Right ventricle myocardium inferior (tissue), 1 donor: ENCODE results near the gene FOXL2NB. TPM values are rescaled to one million over a fixed set of nuclear protein-coding genes. Genes with fewer than 3 reads are reported as not detected.

Experiments
- ATAC-seq: fragments of 200-7000 bp; cut with Tn5 transposase; one replicate; pipeline ENCODE4 v1.9.1; 2020; ENCODE audit warnings: mild to moderate bottlenecking, moderate library complexity
- DNase-seq: peaks from one replicate; pipeline ENCODE4 v3.0.0; 2021; ENCODE audit errors: missing footprints
- intact Hi-C: fragments of 100-400 bp; cut with DNase I; formaldehyde crosslinking; loops from one replicate; pipeline ENCODE4 v1.11.0; 2022
- total RNA-seq: library from RNA; stranded (reverse); fragmentation: NEBNext Ultra II Directional; extraction: Animal tissue kit (Norgen Biotek cat#: 25700); gene quantifications from one replicate; pipeline ENCODE4 v1.2.1, GENCODE V29; 2021
- donor health status: DM: no; HTN: yes; CAD: no; lungs with severe emphysema.

Gene FOXL2NB
- total RNA-seq, 1 donor from 2014 or later: not detected

DNA sequence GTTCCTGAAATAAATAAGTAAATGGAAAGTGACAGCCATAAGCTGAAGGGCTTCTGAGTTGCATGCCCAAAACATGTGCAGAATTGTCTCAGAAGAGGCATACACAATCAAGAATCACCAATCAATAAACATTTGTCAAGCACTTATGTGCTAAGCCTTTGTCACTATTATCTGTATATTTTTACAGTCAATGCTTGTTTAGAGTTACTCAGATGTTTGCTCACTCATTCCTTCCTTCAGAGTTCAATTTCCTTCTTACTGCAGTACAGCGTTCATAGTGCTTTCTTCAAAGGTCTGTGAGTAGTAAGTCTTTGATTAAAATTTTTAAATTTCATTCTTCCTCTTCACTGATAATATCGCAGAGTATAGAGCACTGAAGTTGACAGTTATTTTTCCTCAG, 17.2 kb downstream of the FOXL2NB start:
- no peak for DNase-seq
- intact Hi-C loops: no loop called here
- no peak for ATAC-seq

DNA sequence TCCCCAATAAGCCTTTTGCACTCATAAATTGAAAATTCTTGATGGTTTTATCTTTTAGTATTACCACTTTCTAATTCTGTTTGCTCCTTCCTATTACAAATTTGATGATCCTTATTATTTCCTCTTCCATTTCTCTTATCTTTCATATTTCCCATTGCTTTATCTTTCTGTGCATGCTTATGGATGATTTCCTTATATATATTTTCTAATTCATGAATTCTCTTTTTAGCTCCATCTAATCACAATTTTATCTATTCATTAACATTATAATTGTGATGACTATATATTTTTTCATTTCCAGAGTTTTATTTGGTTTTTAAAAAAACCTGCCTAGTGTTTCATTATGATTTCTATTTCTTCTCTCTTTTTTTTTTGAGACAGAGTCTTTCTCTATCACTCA, 17.9 kb downstream of the FOXL2NB start:
- no peak for ATAC-seq
- intact Hi-C loops: no loop called here
- no peak for DNase-seq

DNA sequence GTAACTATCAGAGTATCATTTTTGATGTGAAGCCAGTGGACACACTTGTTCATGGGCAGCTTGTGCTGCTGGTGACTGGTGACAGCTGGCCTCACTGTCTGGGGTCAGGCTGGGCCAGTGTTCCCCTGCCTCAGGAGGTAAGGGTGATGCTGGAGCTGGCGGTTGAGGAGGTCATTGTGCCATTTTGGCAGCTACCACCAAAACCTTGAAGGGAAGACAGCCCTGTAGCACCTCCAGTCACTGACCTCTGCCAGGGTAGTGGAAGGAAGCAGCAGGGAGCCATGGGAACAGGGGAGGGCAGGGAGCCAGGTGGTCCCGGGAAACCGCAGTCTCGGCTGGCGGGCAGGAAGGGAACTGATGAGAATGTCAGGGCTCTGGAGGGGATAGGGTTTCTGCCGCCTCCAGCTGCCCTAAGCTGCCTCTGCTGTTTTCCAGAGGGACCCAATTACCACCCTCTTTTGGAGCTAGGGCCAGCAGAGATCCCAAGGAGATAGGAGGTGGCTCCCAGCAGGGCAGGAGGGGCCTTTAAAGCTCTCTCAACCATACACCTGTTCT, 24.8 kb downstream of the FOXL2NB start:
- DNase-seq: no peak
- no peak for ATAC-seq
- intact Hi-C loops: no loop called here

DNA sequence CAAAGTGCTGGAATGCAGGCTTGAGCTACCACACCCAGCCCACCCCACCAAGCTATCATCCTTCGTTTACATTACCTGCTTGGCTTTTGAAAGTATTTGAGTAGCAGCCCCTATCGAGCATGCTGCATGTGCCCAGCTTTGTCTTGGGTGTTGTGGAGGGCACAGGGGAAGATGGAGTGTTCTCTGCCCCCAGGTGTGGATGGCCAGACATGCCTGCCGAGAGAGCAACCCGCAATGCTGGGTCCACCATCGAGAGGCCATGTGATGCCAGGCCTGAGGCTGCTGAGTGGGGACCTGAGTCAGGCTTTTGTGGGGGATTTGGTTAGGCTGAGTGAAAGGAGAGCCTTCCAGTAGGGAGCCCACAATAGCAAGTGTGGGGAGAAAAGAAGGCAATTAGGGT, 25.9 kb downstream of the FOXL2NB start:
- ATAC-seq (no peak), DNase-seq (no peak)
- intact Hi-C loops: no loop called here

DNA sequence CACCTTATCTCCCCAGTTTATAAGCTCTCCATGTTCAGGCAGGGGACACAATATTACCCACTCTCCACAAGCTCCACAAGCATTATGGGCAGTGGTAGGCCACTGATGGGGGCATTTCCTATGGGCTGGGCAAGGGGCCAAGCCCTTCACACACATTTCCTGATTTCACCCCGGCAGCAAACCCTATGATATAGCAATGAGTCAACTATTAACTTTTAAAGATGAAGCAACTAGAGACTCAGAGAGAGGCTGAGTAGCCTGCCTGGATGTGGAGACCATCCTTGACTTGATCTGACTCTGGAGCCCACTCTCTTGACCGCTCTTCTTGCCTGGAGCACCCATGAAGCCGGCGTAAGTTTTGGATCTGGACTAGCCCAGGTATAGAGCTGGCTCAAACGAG, 27.4 kb downstream of the FOXL2NB start:
- intact Hi-C loops: no loop called here
- DNase-seq: no peak

DNA sequence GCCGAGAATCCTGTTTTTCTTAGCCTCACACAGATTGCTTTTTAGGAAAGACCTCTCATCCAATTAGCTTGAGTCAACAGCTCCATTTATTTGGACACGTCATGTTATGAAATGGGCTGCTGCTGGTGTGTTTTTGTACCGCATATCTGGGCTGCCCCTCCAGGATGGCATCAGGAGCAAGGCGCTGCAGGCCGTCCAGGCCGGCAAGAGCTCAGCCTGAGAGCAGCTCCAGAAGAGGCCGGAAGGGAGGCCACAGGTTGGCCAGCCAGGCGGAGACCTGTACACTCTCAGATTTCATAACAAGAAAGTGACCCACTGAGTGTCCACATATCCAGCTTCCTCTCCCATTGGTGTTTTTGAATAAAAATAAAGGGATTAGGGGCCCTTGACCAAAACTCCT, 28.3 kb downstream of the FOXL2NB start:
- intact Hi-C loops: no loop called here
- ATAC-seq: no peak

More for the DNA sequence above, 27.4 kb downstream of the FOXL2NB start:
- ATAC-seq: no peak

DNA sequence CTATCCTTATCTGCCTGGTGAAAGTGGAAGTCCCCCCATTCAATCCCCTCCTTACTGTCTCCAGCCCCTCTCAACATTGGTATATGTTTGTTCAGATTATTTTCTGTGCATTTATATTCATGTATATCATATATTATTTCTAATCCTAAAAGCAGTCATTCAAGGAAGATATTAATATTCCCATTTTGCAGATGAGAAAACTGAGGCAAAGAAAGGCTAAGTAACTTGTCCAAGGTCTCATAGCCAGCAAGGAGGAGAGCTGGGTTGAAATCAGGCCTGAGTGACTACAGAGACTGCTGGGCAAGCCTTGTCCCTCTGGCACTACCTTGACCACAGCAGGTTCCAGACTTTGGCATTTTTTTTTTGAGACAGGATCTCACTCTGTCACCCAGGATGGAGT, 29.0 kb downstream of the FOXL2NB start:
- DNase-seq (no peak), ATAC-seq (no peak)
- intact Hi-C loops: no loop called here

More for the DNA sequence above, 28.3 kb downstream of the FOXL2NB start:
- no peak for DNase-seq

DNA sequence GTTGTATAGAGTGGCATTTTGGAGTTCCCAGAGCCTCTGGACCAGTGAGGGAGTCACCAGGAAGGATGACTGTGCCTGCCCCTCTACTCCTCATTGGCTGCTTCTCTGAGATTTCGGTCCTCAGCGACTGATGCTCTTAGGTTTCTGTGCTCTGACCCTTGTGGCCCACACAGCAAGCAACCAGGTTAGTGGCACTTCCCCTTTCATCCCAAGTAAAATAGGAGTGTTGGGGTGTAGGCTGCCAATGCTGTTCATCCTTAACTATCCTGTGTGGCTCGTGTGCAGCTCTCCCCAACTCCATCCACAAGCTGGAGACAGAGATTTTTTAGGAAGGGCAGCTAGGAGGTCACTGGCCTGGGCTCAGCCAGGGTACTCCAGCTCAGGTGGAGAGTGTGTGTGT, 37.8 kb downstream of the FOXL2NB start:
- intact Hi-C loops: no loop called here
- no peak for ATAC-seq

DNA sequence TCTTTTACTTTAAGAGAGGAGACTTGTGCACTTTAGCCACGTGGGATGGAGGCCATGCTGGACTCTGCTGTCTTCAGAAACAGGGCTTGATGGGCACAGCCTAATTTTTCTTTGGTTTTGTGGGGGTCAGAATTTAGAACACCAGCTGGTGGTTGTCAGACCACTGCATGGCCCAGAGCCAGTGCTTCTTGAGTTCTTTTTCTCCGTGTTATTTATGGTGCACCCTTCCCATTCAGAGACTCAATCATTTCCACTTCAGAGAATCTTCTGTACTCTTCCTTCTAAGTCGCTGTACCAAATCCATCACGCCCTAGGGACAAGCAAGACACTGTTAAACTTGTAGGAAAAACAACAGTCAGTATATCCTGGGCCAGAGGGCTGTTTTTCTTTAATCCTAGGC, 38.9 kb downstream of the FOXL2NB start:
- DNase-seq (no peak), ATAC-seq (no peak)
- intact Hi-C loops: no loop called here

More for the DNA sequence above, 37.8 kb downstream of the FOXL2NB start:
- DNase-seq: no peak

DNA sequence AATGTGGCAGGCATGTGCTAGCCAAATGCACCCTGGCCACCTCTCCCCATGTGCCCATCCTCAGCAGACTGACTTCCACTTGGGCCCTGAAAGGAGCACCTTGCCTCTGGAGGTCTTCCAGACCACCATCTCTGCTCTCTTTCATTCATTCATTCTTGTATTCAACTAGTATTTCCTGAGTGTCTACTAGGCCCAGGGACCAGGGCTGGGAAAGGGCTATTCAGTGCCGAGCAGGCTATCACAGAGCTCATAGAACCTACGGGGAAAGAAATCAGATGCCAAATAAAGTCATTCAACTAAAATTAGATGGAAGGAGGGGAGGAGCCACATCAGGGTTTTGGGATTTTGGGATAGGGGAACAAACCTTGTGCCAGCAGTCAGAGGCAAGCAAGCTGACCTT, 40.2 kb downstream of the FOXL2NB start:
- ATAC-seq (no peak), DNase-seq (no peak)
- intact Hi-C loops: no loop called here

DNA sequence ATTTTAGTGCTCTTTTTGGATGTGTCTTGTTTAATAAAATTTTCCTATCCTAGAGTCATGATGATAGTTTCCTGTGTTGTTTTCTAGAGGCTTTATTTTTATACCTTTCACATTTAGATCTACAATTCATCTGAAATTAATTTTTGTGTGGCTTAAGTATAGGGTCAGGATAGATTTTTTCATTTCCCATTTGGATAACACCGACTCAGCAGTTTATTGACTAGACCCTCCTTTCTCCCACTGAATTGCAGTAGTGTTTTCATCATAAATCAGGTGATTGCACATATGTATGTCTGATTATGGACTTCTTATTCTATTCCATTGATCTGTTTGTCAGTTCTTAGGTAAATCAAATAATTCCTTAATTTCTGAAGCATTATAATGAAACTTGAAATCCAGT, 48.7 kb downstream of the FOXL2NB start:
- intact Hi-C loops: no loop called here
- ATAC-seq (no peak), DNase-seq (no peak)

Other genes with a start within 250 kb of the FOXL2NB start
- 30.9 TPM for gene PIK3CB, start 112.3 kb upstream of the FOXL2NB start, total RNA-seq
- not detected for gene FOXL2, start 80 bp upstream of the FOXL2NB start, total RNA-seq
- gene PRR23A, start 59.1 kb downstream of the FOXL2NB start, total RNA-seq: not detected
- gene PRR23B, start 73.7 kb downstream of the FOXL2NB start, total RNA-seq: not detected
- not detected for gene PRR23C, start 97.7 kb downstream of the FOXL2NB start, total RNA-seq